HG02973 (cell line): Measurements from ENCODE around the gene CTSE.
"Not testable (repeated sequence)": the region's sequence is repeated elsewhere in the genome, so short reads cannot be mapped to it uniquely, and the experiment has no call there.

ENCODE experiments used
- ATAC-seq: cut with Tn5 transposase; IDR thresholded peaks from one replicate; pipeline ENCODE4 v1.9.1; 2021; ENCODE audit warnings: moderate library complexity; ENCODE audit not compliant: unreplicated experiment

CTSE gene

GRCh38 chr1:206023695-206024094 is at the start of gene CTSE:
Gene CTSE (minus strand): TSS chr1:206023895. CDS start chr1:206023791, 104 bp downstream.
- no peak for ATAC-seq

- ATAC-seq: no peak
Measured at GRCh38 chr1:206070627-206071304, 47.1 kb upstream of the CTSE start.

- ATAC-seq: no peak
Measured at GRCh38 chr1:206068314-206068713, 44.6 kb upstream of the CTSE start.

- peak; percentile 62 for ATAC-seq
Measured at GRCh38 chr1:206067486-206068227, 44.0 kb upstream of the CTSE start.

- peak; percentile 89 for ATAC-seq
Measured at GRCh38 chr1:206066479-206067171, 42.9 kb upstream of the CTSE start.

- no peak for ATAC-seq
Measured at GRCh38 chr1:206065547-206066145, 42.0 kb upstream of the CTSE start.

- not testable (repeated sequence) for ATAC-seq
Measured at GRCh38 chr1:206064501-206064900, 40.8 kb upstream of the CTSE start.

- not testable (repeated sequence) for ATAC-seq
Measured at GRCh38 chr1:206064001-206064400, 40.3 kb upstream of the CTSE start.

- ATAC-seq: no peak
Measured at GRCh38 chr1:206062464-206062863, 38.8 kb upstream of the CTSE start.

- ATAC-seq: no peak
Measured at GRCh38 chr1:206060844-206061243, 37.1 kb upstream of the CTSE start.

- no peak for ATAC-seq
Measured at GRCh38 chr1:206059355-206059915, 35.7 kb upstream of the CTSE start.

GRCh38 chr1:206058927-206059292 is 35.2 kb upstream of the CTSE start:
- no peak for ATAC-seq

- not testable (repeated sequence) for ATAC-seq
Measured at GRCh38 chr1:206058289-206058926, 34.7 kb upstream of the CTSE start.

GRCh38 chr1:206055639-206056323 is 32.1 kb upstream of the CTSE start:
- ATAC-seq: not testable (repeated sequence)

- ATAC-seq: not testable (repeated sequence)
Measured at GRCh38 chr1:206055069-206055625, 31.5 kb upstream of the CTSE start.

- not testable (repeated sequence) for ATAC-seq
Measured at GRCh38 chr1:206053616-206054015, 29.9 kb upstream of the CTSE start.

GRCh38 chr1:206052919-206053610 is 29.4 kb upstream of the CTSE start, which contains the start of gene RHEX:
Gene RHEX (plus strand): TSS chr1:206053173. CDS start chr1:206097829, 44,656 bp downstream.
- not testable (repeated sequence) for ATAC-seq

GRCh38 chr1:206052231-206052865 is 28.7 kb upstream of the CTSE start:
- not testable (repeated sequence) for ATAC-seq
